Vagina (tissue), 2 donors: ENCODE results near the gene RNASET2.

Experiments
- CTCF ChIP-seq, 3 experiments: fragments of 450-650 bp in 2 of 3; fragments of 200-600 bp in 1 of 3; sonication (generic) in 1 of 3; IDR thresholded peaks; one replicate each; pipeline ENCODE4 v1.5.1; 2017 to 2019; ENCODE audit warnings: antibody characterized with exemption in 3 of 3, mild to moderate bottlenecking in 2 of 3, moderate library complexity in 2 of 3
- POLR2A ChIP-seq, 2 donors: fragments of 450-650 bp; IDR thresholded peaks; one replicate each; pipeline ENCODE4 v1.6.1; 2017; ENCODE audit warnings: antibody characterized with exemption in 2 of 2, mild to moderate bottlenecking in 2 of 2, moderate library complexity in 2 of 2
- POLR2AphosphoS5 ChIP-seq, 2 donors: sonication (generic); formaldehyde crosslinking; IDR thresholded peaks; one replicate each; pipeline ENCODE4 v1.9.0; 2017; ENCODE audit warnings: antibody characterized with exemption in 2 of 2, mild to moderate bottlenecking in 2 of 2, low read depth in 1 of 2; ENCODE audit not compliant: insufficient read depth in 1 of 2

- TF ChIP-seq CTCF (IDR thresholded peaks at IDR 0.05) (no peak), POLR2A (IDR thresholded peaks at IDR 0.05) (no peak), POLR2AphosphoS5 (IDR thresholded peaks at IDR 0.05; ENCODE audit: insufficient read depth in 1 of 2, low read depth in 1 of 2) (no peak)
Observed at GRCh38 chr6:166959911-166960608, 3.7 kb upstream of the RNASET2 start.
